ENCODE measurements around the gene BUD13. TPM values are rescaled to one million over a fixed set of nuclear protein-coding genes. Genes with fewer than 3 reads are reported as not detected.
"Not testable (repeated sequence)": the region's sequence is repeated elsewhere in the genome, so short reads cannot be mapped to it uniquely, and the experiment has no call there.

Gene BUD13
- total and polyA plus RNA-seq, 10 of the 15 experiments (the other 5 are each of a cell fraction or from before 2014, with no cell fraction given) = 10.9 to 36.5 (median 24.7) TPM

DNA sequence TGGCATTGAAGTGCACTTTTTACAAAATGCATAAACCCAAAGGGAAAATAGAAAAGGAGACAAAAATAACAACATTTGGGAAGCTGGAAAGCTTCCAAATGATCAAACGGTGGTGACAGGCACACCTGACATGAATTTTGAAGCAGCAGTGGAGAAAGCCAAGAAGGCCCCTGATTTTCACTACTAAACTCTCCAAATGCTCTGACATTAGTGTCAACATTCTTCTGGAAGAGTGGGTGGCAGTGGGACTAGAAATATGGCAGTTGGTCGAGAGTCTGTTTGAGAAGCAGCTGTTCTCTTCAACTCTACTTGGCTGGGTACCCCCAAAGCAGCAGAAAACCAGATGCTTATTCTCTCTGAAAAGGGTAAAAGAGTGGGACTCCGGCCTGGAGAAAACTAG lies 31.2 kb upstream of the BUD13 start:
- Histone ChIP-seq H3K27ac (ENCODE audit: control insufficient read depth, insufficient read depth) (no peak overlapping the region), H4K20me1 (ENCODE audit: control insufficient read depth, insufficient read depth) (no peaks in the 10 kb centered on the region), H3K27me3 (replicated peaks in 1 of 2; ENCODE audit: control insufficient read depth in 2 of 2, insufficient read depth in 2 of 2, low read length in 1 of 2) (no peaks in the 10 kb centered on the region; a peak in 2 of 4 replicates), H3K4me1 (ENCODE audit: control insufficient read depth, insufficient read depth, low read length) (no peaks in the 10 kb centered on the region), H3K4me2 (ENCODE audit: control insufficient read depth, insufficient read depth) (no peak overlapping the region), H3K9me3 (replicated peaks; ENCODE audit: control insufficient read depth, insufficient read depth, low read length) (no peaks in the 10 kb centered on the region), H3K36me3 (ENCODE audit: control insufficient read depth in 2 of 2, insufficient read depth in 2 of 2, low read length in 1 of 2) (no peaks in the 10 kb centered on the region), H3K9ac (ENCODE audit: control insufficient read depth, insufficient read depth, low read length) (no peak overlapping the region), H3K79me2 (ENCODE audit: control insufficient read depth, insufficient read depth, low read length) (no peaks in the 10 kb centered on the region), H3K4me3 (no peak overlapping the region), H2AFZ (ENCODE audit: control insufficient read depth, low read depth, low read length) (no peak overlapping the region)
- CTCF ChIA-PET = interaction anchor here (1.7 kb wide), 1 partner anchor 32 kb away, joined by 4 read pairs; no protein-coding TSS in a partner anchor
- DNase-seq (ENCODE audit: low read depth, low spot score) (no peak), ATAC-seq (no peak), FAIRE-seq (no peak)
- SMC1A ChIA-PET (ENCODE audit: uncharacterized antibody, unreplicated experiment) = interaction anchor here (1.0 kb wide), 1 partner anchor 32 kb away, joined by 3 read pairs; no protein-coding TSS in a partner anchor
- POLR2A ChIA-PET = no interaction called here
- no TSS peak for BruUV-seq (replicated peaks)
- TF ChIP-seq SPI1 (IDR thresholded peaks at IDR 0.05; ENCODE audit: borderline replicate concordance, insufficient read depth, low read depth, low read length) (no peak), ZNF274 (IDR thresholded peaks at IDR 0.05; ENCODE audit: insufficient read depth, insufficient read length) (no peak), BMI1 (IDR thresholded peaks at IDR 0.05; ENCODE audit: borderline replicate concordance) (no peak), RB1 (IDR thresholded peaks at IDR 0.05; ENCODE audit: borderline replicate concordance) (no peak), YBX1 (IDR thresholded peaks at IDR 0.05) (no peak), WRNIP1 (IDR thresholded peaks at IDR 0.05; ENCODE audit: borderline replicate concordance, low read depth, low read length) (no peak), NR2C1 (IDR thresholded peaks at IDR 0.05) (no peak), ZNF207 (IDR thresholded peaks at IDR 0.05; ENCODE audit: borderline replicate concordance) (no peak), SREBF1 (IDR thresholded peaks at IDR 0.05; ENCODE audit: low read length) (no peak), CHD2 (IDR thresholded peaks at IDR 0.05; ENCODE audit: borderline replicate concordance, low read depth, low read length) (no peak)
- TF ChIP-seq, protein P1, sequence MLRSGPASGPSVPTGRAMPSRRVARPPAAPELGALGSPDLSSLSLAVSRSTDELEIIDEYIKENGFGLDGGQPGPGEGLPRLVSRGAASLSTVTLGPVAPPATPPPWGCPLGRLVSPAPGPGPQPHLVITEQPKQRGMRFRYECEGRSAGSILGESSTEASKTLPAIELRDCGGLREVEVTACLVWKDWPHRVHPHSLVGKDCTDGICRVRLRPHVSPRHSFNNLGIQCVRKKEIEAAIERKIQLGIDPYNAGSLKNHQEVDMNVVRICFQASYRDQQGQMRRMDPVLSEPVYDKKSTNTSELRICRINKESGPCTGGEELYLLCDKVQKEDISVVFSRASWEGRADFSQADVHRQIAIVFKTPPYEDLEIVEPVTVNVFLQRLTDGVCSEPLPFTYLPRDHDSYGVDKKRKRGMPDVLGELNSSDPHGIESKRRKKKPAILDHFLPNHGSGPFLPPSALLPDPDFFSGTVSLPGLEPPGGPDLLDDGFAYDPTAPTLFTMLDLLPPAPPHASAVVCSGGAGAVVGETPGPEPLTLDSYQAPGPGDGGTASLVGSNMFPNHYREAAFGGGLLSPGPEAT (IDR thresholded peaks at IDR 0.05; ENCODE audit: low read depth) = no peak
- TF ChIP-seq, protein P2, sequence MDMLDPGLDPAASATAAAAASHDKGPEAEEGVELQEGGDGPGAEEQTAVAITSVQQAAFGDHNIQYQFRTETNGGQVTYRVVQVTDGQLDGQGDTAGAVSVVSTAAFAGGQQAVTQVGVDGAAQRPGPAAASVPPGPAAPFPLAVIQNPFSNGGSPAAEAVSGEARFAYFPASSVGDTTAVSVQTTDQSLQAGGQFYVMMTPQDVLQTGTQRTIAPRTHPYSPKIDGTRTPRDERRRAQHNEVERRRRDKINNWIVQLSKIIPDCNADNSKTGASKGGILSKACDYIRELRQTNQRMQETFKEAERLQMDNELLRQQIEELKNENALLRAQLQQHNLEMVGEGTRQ (IDR thresholded peaks at IDR 0.05; ENCODE audit: borderline replicate concordance, low read depth, low read length) = no peak
- WGBS (ENCODE audit: insufficient coverage, insufficient replicate concordance, low lambda C conversion rate, missing lambda C conversion rate) = 2% methylated on average over 3 of the region's 3 CpGs
- RAD21 ChIA-PET (ENCODE audit: unreplicated experiment) = no interaction called here
- intact Hi-C loops (cut with micrococcal nuclease; ENCODE audit: unreplicated experiment) = no loop called here
- in situ Hi-C loops (cut with MboI) = no loop called here

DNA sequence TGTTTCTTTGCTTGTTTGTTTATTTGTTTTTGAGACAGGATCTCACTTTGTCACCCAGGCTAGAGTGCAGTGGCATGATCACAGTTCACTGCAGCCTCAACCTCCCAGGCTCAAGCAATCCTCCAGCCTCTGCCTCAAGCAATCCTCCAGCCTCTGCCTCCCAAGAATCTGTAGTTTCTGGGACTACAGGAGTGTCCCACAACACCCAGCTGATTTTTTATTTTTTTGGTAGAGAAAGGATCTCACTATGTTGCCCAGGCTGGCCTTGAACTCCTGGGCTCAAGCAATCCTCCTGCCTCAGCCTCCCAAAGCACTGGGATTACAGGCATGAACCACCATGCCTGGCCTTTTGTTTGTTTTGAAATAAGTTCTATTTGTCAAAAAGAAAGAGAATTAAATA lies 28.9 kb upstream of the BUD13 start:
- H3K36me3 ChIP-seq (ENCODE audit: control insufficient read depth in 2 of 2, insufficient read depth in 2 of 2, low read length in 1 of 2); DNase-seq (ENCODE audit: low read depth, low spot score); ATAC-seq; H3K9me3 ChIP-seq (replicated peaks; ENCODE audit: control insufficient read depth, insufficient read depth, low read length); H3K27ac ChIP-seq (ENCODE audit: control insufficient read depth, insufficient read depth); in situ Hi-C loops (cut with MboI); SMC1A ChIA-PET (ENCODE audit: uncharacterized antibody, unreplicated experiment); intact Hi-C loops (cut with micrococcal nuclease; ENCODE audit: unreplicated experiment); BruUV-seq (replicated peaks); H3K4me2 ChIP-seq (ENCODE audit: control insufficient read depth, insufficient read depth); POLR2A ChIA-PET; H3K9ac ChIP-seq (ENCODE audit: control insufficient read depth, insufficient read depth, low read length); RAD21 ChIA-PET (ENCODE audit: unreplicated experiment); H2AFZ ChIP-seq (ENCODE audit: control insufficient read depth, low read depth, low read length); H3K4me1 ChIP-seq (ENCODE audit: control insufficient read depth, insufficient read depth, low read length); FAIRE-seq; H4K20me1 ChIP-seq (ENCODE audit: control insufficient read depth, insufficient read depth); H3K79me2 ChIP-seq (ENCODE audit: control insufficient read depth, insufficient read depth, low read length); H3K4me3 ChIP-seq; H3K27me3 ChIP-seq (replicated peaks in 1 of 2; ENCODE audit: control insufficient read depth in 2 of 2, insufficient read depth in 2 of 2, low read length in 1 of 2): not testable (repeated sequence)
- CTCF ChIA-PET = interaction anchor here (1.0 to 2.5 kb wide), 2 partner anchors 11 to 425 kb away, joined by 3 to 10 read pairs; partner anchors contain the start of gene APOA5
